KMS-11 (cell line): Measurements from ENCODE around the gene FNDC3B.

Source experiments
- H2AFZ ChIP-seq: fragments of 200-600 bp; sonication (generic); 2 replicates; pipeline ENCODE4 v1.6.1; 2016; ENCODE audit warnings: antibody characterized with exemption, mixed run types, low read depth
- H3K27ac ChIP-seq: fragments of 200-600 bp; sonication (generic); 2 replicates; pipeline ENCODE4 v1.6.1; 2016; ENCODE audit warnings: mild to moderate bottlenecking, mixed run types
- H3K27me3 ChIP-seq: fragments of 200-600 bp; sonication (generic); 2 replicates; pipeline ENCODE4 v1.6.1; 2017; ENCODE audit warnings: mild to moderate bottlenecking, low read depth, mixed run types, moderate library complexity; ENCODE audit not compliant: insufficient read depth
- H3K36me3 ChIP-seq: fragments of 200-600 bp; sonication (generic); 2 replicates; pipeline ENCODE4 v1.6.1; 2017; ENCODE audit warnings: mild to moderate bottlenecking, mixed run types; ENCODE audit not compliant: insufficient read depth
- H3K4me1 ChIP-seq: fragments of 200-600 bp; sonication (generic); 2 replicates; pipeline ENCODE4 v1.6.1; 2016; ENCODE audit warnings: mild to moderate bottlenecking, low read depth, mixed run types; ENCODE audit not compliant: poor library complexity, severe bottlenecking
- H3K4me2 ChIP-seq: fragments of 200-600 bp; sonication (generic); 2 replicates; pipeline ENCODE4 v1.7.0; 2016; ENCODE audit warnings: mild to moderate bottlenecking, mixed run types
- H3K4me3 ChIP-seq: fragments of 200-600 bp; sonication (generic); IDR thresholded peaks from 2 replicates; pipeline ENCODE4 v1.6.1; 2017; ENCODE audit warnings: low read depth, low read length, mixed read lengths; ENCODE audit not compliant: insufficient read depth
- H3K79me2 ChIP-seq: fragments of 200-600 bp; sonication (generic); 2 replicates; pipeline ENCODE4 v1.6.1; 2016; ENCODE audit warnings: low read depth, mixed run types; ENCODE audit not compliant: insufficient read depth
- H3K9ac ChIP-seq: fragments of 200-600 bp; sonication (generic); 2 replicates; pipeline ENCODE4 v1.6.1; 2016; ENCODE audit warnings: mild to moderate bottlenecking, mixed run types
- H4K20me1 ChIP-seq: fragments of 200-600 bp; sonication (generic); 2 replicates; pipeline ENCODE4 v1.6.1; 2016; ENCODE audit warnings: mild to moderate bottlenecking, mixed run types; ENCODE audit not compliant: insufficient read depth
- CTCF ChIP-seq: fragments of 200-600 bp; sonication (generic); conservative IDR thresholded peaks from 2 replicates; pipeline ENCODE4 v1.6.1; 2017; ENCODE audit warnings: low read depth, mild to moderate bottlenecking, antibody characterized with exemption, low read length, moderate library complexity, mixed read lengths

FNDC3B gene

GRCh38 chr3:172052405-172052804, 13.0 kb downstream of the FNDC3B start:
- Histone ChIP-seq H3K9ac (no peak overlapping the region), H3K27ac (no peak overlapping the region), H3K4me3 (no peak overlapping the region), H3K36me3 (0 out of 2 replicates have a peak, but pooled peaks cover 2% of the 10 kb centered on the region), H3K4me1 (peaks cover 54% of the 10 kb centered on the region), H3K4me2 (no peak overlapping the region), H4K20me1 (peaks cover 24% of the 10 kb centered on the region), H3K27me3 (no peaks in the 10 kb centered on the region), H2AFZ (no peak overlapping the region), H3K79me2 (peaks cover 100% of the 10 kb centered on the region)
- TF ChIP-seq CTCF, result no peak

- peaks cover 31% of the 10 kb centered on the region for H4K20me1 ChIP-seq
- no peak overlapping the region; the same call in 1 of the 2 replicates for H3K27ac ChIP-seq
- no peak overlapping the region for H3K9ac ChIP-seq
- H3K4me2 ChIP-seq, result peak overlapping the region; percentile 3; the same call in 1 of the 2 replicates
- H2AFZ ChIP-seq, result no peak overlapping the region
- no peaks in the 10 kb centered on the region for H3K27me3 ChIP-seq
- H3K36me3 ChIP-seq, result 0 out of 2 replicates have a peak, but pooled peaks cover 2% of the 10 kb centered on the region
- no peak for TF ChIP-seq CTCF
- H3K4me1 ChIP-seq, result peaks cover 61% of the 10 kb centered on the region
- no peak overlapping the region for H3K4me3 ChIP-seq
- H3K79me2 ChIP-seq, result peaks cover 100% of the 10 kb centered on the region
These were observed 14.9 kb downstream of the FNDC3B start for GRCh38 chr3:172054115-172054764.

- H3K27ac ChIP-seq, result no peak overlapping the region
- peaks cover 100% of the 10 kb centered on the region for H3K79me2 ChIP-seq
- 0 out of 2 replicates have a peak, but pooled peaks cover 2% of the 10 kb centered on the region for H3K36me3 ChIP-seq
- H3K27me3 ChIP-seq, result no peaks in the 10 kb centered on the region
- TF ChIP-seq CTCF, result no peak
- H3K4me1 ChIP-seq, result peaks cover 60% of the 10 kb centered on the region
- H4K20me1 ChIP-seq, result peaks cover 31% of the 10 kb centered on the region
- H3K4me3 ChIP-seq, result no peak overlapping the region
- H2AFZ ChIP-seq, result no peak overlapping the region
- H3K9ac ChIP-seq, result no peak overlapping the region
- H3K4me2 ChIP-seq, result no peak overlapping the region
These were observed 17.0 kb downstream of the FNDC3B start for GRCh38 chr3:172056416-172056815.

GRCh38 chr3:172057059-172057458, 17.7 kb downstream of the FNDC3B start:
- no peak overlapping the region for H3K9ac ChIP-seq
- H3K27ac ChIP-seq, result no peak overlapping the region
- no peak overlapping the region for H3K4me2 ChIP-seq
- H3K36me3 ChIP-seq, result 0 out of 2 replicates have a peak, but pooled peaks cover 2% of the 10 kb centered on the region
- H3K4me3 ChIP-seq, result no peak overlapping the region
- H2AFZ ChIP-seq, result no peak overlapping the region
- no peaks in the 10 kb centered on the region for H3K27me3 ChIP-seq
- H3K4me1 ChIP-seq, result peaks cover 61% of the 10 kb centered on the region
- H4K20me1 ChIP-seq, result peaks cover 31% of the 10 kb centered on the region
- H3K79me2 ChIP-seq, result peaks cover 100% of the 10 kb centered on the region
- no peak for TF ChIP-seq CTCF
